ENCODE measurements around the gene TTLL11. TPM values are rescaled to one million over a fixed set of nuclear protein-coding genes. Genes with fewer than 3 reads are reported as not detected.

Gene TTLL11
- total RNA-seq, 1 experiment from 2014 or later, result 2.3 TPM

Small RNA genes lying within 50 kb of the gene (microRNA-seq; reads per million reads assigned to microRNA genes)
- gene MIR4478 (ENCODE audit: borderline number of aligned reads, borderline replicate concordance), result not detected

Other genes with a start within 250 kb of the TTLL11 start
- gene NDUFA8, start 66.5 kb upstream of the TTLL11 start, total RNA-seq (2021), result 73.4 and 84.6 TPM in 2 replicates
- gene MORN5, start 66.6 kb upstream of the TTLL11 start, total RNA-seq (2021), result not detected in 2 replicates
- 0.48 TPM in 1 of 2 replicates, not detected in the other for gene LHX6, start 135.6 kb upstream of the TTLL11 start, total RNA-seq (2021)
- 15.1 and 16.1 TPM in 2 replicates for gene RBM18, start 171.5 kb upstream of the TTLL11 start, total RNA-seq (2021)
- gene MRRF, start 171.6 kb upstream of the TTLL11 start, total RNA-seq (2021), result 69.0 and 79.5 TPM in 2 replicates

Data from PC-9 (cell line).